BE2C (cell line): Measurements from ENCODE around the gene NDFIP1.

Experiments
- DNase-seq: peaks from one replicate; pipeline ENCODE4 v3.0.0-alpha.2; 2020
- H3K27me3 ChIP-seq: fragments of 250-450 bp; sonication (Bioruptor Pico); 2 replicates; pipeline ENCODE4 v1.5.1; 2020; ENCODE audit warnings: mild to moderate bottlenecking
- H3K36me3 ChIP-seq: fragments of 250-450 bp; sonication (Bioruptor Pico); 2 replicates; pipeline ENCODE4 v1.5.1; 2020; ENCODE audit warnings: mild to moderate bottlenecking
- H3K4me1 ChIP-seq: fragments of 250-450 bp; sonication (Bioruptor Pico); 2 replicates; pipeline ENCODE4 v1.5.1; 2020
- H3K4me3 ChIP-seq: 2 replicates; pipeline ENCODE4 v1.5.1; 2011; ENCODE audit warnings: low read depth, low read length
- H3K9me3 ChIP-seq: fragments of 250-450 bp; sonication (Bioruptor Pico); 2 replicates; pipeline ENCODE4 v1.5.1; 2020
- TF ChIP-seq, protein P1 (sequence below): IDR thresholded peaks from 2 replicates; pipeline ENCODE4 v1.5.1; 2012; ENCODE audit warnings: mild to moderate bottlenecking, low read depth, low read length

NDFIP1 gene

DNA sequence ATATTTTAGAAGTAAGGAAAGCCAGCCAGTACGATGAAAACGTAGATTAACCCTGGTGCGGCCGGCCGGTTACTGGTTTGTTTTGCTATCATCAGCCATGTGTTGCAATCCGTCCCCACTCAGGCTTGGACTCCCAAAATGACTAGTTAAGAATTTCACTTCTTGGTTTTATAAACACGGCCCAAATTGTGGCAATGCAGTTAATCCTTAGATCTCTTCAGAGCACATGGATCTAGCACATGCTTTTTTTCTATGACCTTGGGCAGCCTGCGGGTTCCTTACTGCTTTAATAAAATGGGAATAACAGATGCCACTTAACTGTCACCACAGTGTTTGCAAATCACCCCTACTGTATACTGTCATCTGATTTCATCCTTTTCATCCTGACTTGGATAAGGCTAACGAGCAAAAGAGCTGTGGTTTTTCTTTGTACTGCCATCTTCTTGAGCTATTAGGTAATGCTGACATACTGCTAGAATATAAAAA is 1.5 kb downstream of the NDFIP1 start:
- H3K4me3 ChIP-seq, result peak overlapping the region; percentile 99
- peaks cover 11% of the 10 kb centered on the region for H3K36me3 ChIP-seq
- H3K4me1 ChIP-seq, result peaks cover 9% of the 10 kb centered on the region
- no peaks in the 10 kb centered on the region for H3K9me3 ChIP-seq
- TF ChIP-seq, protein P1, sequence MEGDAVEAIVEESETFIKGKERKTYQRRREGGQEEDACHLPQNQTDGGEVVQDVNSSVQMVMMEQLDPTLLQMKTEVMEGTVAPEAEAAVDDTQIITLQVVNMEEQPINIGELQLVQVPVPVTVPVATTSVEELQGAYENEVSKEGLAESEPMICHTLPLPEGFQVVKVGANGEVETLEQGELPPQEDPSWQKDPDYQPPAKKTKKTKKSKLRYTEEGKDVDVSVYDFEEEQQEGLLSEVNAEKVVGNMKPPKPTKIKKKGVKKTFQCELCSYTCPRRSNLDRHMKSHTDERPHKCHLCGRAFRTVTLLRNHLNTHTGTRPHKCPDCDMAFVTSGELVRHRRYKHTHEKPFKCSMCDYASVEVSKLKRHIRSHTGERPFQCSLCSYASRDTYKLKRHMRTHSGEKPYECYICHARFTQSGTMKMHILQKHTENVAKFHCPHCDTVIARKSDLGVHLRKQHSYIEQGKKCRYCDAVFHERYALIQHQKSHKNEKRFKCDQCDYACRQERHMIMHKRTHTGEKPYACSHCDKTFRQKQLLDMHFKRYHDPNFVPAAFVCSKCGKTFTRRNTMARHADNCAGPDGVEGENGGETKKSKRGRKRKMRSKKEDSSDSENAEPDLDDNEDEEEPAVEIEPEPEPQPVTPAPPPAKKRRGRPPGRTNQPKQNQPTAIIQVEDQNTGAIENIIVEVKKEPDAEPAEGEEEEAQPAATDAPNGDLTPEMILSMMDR, result peak; percentile 25
- no peaks in the 10 kb centered on the region for H3K27me3 ChIP-seq
- DNase-seq, result no peak

DNA sequence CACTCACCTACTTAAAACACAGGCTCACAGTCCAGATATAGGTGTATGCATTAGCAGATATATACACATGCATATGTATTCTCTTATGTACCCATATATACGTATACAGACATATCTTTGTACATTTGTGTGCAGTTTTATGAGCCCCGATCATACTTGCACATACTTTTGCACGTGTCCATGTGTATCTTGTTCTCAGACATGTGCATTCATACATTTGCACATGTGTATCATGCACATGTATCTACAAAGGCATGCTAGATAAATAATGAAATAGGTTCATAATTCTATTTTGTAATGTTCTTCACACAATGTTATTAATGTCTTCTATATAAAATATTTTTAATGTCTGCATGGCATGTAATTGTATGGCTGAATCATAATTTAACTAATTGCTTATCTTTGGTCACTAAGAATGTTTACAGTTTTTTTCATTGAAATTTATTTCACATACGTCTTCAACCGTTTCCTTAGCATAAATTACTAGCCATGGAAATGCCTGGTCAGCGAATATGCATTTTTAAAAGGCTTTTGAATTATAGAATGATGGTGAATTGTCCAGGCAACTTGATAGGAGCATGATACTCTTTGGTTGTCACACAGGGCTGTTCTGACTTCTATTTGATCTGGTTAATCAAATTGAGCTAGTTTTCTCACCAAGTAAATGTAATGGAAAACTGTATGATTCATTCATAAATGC is 2.6 kb downstream of the NDFIP1 start:
- Histone ChIP-seq H3K4me3 (peak overlapping the region; percentile 99), H3K4me1 (peaks cover 5% of the 10 kb centered on the region; the same call in 1 of the 2 replicates), H3K9me3 (no peaks in the 10 kb centered on the region), H3K27me3 (no peaks in the 10 kb centered on the region), H3K36me3 (peaks cover 11% of the 10 kb centered on the region)
- TF ChIP-seq, protein P1, result no peak
- no peak for DNase-seq

DNA sequence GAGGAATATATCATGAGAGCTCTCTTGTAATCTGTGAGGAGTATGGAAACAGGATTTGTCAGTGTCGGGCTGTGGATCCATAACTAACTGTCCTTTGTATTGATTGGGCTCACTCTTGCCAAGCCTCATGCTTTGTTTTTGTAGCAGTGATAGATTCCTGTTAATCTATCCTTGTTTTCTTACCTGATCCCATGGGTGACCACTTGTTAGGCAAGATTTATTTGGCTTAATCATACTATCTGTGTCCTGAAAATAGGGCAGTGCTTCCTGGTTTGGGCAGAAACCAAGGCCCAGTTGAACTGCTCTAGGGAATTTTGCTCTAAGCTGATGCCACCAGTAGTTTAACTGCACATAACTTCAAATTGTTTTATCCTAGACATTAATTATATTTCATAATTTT is 6.1 kb downstream of the NDFIP1 start:
- Histone ChIP-seq H3K27me3 (no peaks in the 10 kb centered on the region), H3K9me3 (no peaks in the 10 kb centered on the region), H3K4me3 (no peak overlapping the region), H3K36me3 (peaks cover 12% of the 10 kb centered on the region), H3K4me1 (peaks cover 2% of the 10 kb centered on the region; the same call in 1 of the 2 replicates)
- no peak for DNase-seq
- TF ChIP-seq, protein P1, result no peak

DNA sequence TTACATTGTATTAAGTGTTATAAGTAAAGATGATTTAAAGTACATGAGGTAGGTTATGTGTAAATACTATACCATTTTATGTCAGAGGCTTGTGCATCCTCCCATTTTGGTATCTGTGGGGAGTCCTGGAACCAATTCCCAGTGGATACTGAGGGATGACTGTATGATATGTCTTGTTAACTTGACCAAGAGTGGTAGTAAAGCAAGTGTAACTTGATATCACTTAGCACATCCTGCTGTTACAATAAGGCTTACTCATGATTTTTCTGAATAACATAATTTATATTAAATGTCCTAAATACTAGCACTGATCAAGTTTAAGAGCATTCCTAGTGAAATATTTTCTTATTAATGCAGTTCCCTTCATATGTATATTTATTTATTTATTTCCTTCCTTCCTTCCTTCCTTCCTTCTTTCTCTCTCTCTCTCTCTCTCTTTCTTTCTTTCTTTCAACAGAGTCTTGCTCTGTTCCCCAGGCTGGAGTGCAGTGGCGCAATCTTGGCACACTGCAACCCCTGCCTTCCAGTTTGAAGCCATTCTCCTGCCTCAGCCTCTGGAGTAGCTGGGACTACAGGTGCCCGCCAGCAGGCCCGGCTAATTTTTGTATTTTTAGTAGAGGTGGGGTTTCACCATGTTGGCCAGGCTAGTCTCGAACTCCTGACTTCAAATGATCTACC is 7.5 kb downstream of the NDFIP1 start:
- Histone ChIP-seq H3K36me3 (peaks cover 13% of the 10 kb centered on the region), H3K27me3 (no peaks in the 10 kb centered on the region), H3K4me1 (peaks cover 2% of the 10 kb centered on the region; the same call in 1 of the 2 replicates), H3K9me3 (no peaks in the 10 kb centered on the region), H3K4me3 (no peak overlapping the region)
- no peak for DNase-seq
- TF ChIP-seq, protein P1, result no peak

DNA sequence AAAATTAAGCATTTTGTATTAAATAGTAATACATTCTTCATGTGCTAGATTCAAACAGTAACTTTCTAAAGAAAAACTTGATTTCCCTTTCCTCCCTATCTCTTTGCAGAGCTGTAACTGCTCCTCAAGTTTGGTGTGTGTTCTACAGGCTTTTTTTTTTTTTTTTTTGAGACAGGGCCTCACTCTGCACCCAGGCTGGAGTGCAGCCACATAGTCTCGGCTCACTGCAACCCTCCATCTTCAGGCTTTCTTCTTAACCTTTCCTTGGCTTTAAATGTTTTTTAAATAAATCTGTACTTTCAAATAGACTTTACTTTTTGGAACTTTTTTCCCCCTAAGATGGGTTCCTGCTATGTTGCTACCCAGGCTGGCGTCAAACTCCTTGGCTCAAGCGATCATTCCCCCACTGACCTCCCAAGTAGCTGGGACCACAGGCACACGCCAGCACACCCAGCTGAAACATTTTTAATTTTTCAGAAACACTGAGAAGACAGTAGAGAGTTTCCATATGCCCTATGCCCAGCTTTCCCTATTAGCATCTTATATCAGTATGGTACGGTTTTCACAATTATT is 9.1 kb downstream of the NDFIP1 start:
- H3K36me3 ChIP-seq, result peaks cover 15% of the 10 kb centered on the region
- no peak overlapping the region for H3K4me3 ChIP-seq
- TF ChIP-seq, protein P1, result no peak
- DNase-seq, result no peak
- H3K4me1 ChIP-seq, result peaks cover 2% of the 10 kb centered on the region; the same call in 1 of the 2 replicates
- no peaks in the 10 kb centered on the region for H3K9me3 ChIP-seq
- H3K27me3 ChIP-seq, result no peaks in the 10 kb centered on the region
